SK-MEL-5 (cell line): ENCODE measurements around the gene PPA2. TPM values are rescaled to one million over a fixed set of nuclear protein-coding genes. Genes with fewer than 3 reads are reported as not detected.

Experiments
- DNase-seq: peaks from one replicate; pipeline ENCODE4 v3.0.0-alpha.2; 2016; ENCODE audit warnings: low read depth, low spot score
- in situ Hi-C: cut with HindIII; loops from 2 replicates; pipeline ENCODE4 v1.10.0; 2016; ENCODE audit warnings: low sequenced_read_pairs, high pct_unique_total_duplicates, low pct_unique_long_range_greater_than_20kb
- small RNA-seq, 2 experiments: library from RNA; depleted of rRNA; stranded (forward); fragments of <200 nt; gene quantifications; one replicate each; pipeline ENCODE3, GENCODE V24; 2014
- total RNA-seq: library from RNA; depleted of rRNA; stranded (reverse); fragments of >200 nt; shearing (Covaris generic); gene quantifications from 2 replicates; pipeline ENCODE4 v1.2.3, GENCODE V29; 2014; rRNA removed

The PPA2 gene
- total RNA-seq, 1 experiment from 2014 or later = 123 TPM

DNA sequence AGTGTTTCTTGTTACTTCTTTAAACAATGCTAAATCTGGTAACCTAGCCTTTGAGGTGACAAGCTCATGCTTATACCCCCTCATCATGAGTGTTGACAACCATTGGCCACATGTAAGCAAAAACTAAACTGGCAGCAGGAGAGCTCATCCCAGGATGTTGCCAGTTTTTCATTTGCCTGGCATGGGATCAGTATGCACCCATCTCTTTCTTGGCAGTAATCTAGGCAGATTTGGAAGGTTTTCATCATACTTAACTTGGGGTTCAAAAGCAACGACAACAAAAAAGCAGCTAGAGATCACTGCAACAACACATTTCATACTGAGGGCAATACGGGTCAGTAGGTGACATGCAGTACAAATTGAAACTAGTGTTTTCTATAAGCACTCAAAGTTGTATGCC, 122.0 kb downstream of the PPA2 start:
- in situ Hi-C loops = no loop called here
- DNase-seq = no peak

DNA sequence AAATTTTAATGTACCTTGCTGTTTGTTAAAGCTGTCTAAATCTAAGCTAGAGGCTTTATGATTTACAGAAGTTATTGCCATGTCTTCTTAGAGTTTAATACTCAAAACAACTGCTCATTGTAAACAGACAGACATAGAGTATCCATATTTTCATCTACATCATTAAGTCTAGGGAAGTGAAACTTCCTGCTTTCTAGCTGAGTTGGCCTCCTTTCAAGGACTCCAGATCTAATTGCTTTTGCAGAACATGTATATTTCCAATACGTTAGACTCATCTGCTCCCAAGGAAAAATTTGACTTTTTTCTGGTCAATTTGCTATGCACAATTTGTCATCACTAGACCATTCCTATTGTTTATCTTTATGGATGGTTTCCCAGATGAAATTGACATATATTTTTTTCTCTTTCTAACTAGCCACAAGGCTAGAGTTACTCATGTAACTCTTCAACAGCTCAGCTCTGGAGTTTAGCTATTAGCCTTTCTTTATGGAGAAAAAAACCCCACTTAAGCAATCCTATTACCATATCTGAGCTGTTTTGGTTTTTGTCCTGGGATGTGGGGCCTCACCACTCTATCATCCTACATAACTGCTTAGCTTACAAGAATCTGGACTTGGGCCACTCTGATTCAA, 122.9 kb downstream of the PPA2 start:
- no peak for DNase-seq
- in situ Hi-C loops = no loop called here

DNA sequence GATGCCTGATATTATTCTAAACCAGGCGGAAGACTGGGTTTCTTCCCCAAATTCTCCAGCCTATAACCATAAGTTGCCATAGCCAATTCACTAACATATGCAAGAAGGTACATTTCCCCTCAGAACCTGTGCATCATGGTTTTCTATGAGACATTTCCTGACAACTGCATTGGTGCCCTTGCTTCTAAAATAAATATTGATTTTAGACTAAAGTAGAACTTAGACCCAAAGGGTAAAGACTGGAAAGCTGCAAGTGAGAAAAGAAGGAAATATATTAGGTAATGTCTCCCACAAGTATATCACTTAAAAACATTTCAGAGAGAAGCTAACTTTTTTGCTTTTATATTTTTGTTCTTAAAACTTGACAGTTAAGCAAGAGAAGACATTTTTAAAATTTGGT, 125.1 kb downstream of the PPA2 start:
- in situ Hi-C loops = no loop called here
- DNase-seq = no peak

DNA sequence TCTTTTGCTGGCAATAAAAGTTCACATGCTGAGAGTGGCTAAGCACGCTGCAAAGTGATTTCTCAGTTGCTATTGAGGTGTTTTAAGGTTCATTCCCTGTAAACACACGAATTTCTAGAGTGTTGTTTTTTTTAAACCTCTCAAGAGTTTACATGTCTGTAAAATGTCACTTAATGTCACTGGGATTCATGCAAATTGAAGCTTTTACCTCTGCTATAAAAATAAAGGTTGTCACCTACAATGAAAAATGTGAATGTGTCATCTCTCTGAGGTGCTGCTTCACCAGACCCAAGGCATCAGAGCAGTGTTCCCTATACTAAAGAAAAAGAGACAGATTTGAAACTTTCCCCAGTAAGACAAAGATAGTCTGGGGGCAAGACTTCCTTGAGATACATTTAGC, 127.0 kb downstream of the PPA2 start:
- no peak for DNase-seq
- in situ Hi-C loops = no loop called here

DNA sequence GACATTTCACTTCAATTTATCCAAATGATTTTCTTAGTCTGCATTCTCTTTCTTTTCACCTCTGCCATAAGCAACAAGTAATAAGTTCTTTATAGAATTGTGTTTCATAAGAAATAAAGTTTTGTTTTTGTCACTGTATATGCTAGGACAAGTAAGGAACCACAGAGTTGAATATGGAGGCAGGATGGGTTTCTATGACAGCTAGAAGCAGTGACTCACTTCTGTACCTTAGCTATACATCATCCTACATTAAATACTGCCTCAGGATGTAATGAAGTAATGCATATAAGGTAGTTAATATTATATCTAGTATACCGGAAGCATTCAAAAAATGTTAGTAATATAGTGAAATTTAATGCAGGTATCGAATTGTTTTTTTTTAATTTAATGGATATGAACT, 128.0 kb downstream of the PPA2 start:
- DNase-seq = no peak
- in situ Hi-C loops = no loop called here

DNA sequence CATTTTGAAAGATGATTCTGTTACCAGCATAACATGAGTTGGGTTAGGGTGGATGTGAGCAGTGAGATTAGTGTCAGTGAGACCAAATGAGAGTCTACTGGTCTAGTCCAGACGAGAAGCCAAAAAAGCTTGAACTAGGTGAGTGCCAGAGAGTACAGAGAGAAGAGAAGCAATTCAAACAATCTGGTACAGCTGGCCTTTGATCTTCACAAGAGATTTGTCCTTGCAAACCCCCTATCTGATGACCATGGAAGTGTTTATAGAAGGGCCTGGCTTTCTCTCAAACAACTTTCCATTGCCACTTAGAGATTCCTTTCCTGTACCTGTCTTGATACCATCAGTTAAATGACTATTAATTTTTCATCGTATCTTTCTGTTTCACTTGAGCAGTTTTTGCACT, 128.5 kb downstream of the PPA2 start:
- DNase-seq = no peak
- in situ Hi-C loops = no loop called here

DNA sequence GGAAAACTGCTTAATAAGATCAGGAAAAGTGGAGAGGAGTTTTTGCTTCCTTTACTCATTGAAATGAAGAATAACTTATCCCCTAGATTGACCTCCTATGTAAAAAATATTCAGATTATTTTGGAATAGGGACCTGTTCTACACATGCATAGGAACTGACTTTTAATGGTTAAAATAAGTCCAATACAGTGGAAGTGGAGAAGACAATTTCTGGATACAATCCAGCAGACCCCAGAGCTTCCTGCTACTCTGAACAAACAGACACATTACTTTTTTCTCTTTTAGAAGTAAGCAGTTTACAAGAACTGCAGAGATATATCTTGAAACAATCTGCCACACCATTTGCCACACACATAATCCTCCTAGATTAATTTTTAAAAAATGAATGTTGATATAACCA, 129.7 kb downstream of the PPA2 start:
- DNase-seq = no peak
- in situ Hi-C loops = no loop called here

DNA sequence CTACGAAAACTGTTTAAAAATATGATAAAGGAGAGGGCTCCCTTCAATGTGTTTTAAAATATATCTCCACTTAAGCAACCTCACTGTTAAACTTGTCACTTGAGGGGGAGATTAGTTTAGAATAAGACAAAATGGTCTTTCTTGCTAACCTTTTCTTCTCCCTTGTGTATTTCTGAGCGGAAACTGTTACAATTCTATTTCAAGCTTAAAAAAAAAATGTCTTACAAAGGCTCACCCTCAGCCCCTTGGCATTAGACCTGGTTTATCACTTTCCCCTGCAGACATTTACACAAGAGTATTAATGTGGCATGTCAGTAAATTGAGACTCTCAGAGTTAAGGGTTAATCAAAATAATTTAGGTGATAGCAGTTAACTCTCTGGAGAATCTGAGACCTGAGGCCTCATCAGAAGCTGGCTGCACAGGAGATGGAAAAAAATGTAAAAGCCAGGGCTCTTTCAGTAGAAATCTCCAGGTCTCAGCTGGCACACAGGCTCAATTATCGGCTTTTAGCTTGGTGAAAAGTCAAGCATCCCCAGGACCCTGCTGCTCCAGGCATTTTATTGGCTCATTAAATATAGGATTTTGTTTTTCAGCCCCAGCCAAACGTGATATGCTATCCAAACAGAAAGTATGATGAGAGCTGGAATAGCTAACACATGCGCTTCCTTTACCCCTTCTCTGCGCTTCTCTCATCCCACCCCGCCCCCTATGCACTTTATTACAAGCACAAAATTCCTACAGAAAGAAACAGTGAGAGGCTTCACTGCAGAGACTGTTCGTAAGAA, 130.5 kb downstream of the PPA2 start:
- DNase-seq = no peak
- in situ Hi-C loops = no loop called here

DNA sequence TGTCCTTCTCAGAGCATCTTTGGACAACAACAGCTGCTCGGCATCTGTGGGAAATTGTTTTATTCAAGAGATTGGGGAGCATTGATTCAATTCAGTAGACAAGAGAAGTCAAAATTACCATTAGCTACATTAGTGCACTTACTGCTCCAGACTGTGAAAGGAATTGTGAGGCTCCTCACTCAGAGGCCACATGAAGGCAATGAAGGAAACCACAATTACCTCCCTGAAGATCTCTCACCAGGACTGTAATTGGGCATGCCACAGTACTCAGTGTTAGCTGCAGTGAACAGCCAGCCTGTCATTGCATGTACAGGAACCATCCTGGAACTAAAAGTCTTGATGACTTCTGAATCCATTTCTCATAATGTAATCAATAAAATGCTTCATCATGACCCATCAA, 144.8 kb downstream of the PPA2 start:
- DNase-seq = no peak
- in situ Hi-C loops = no loop called here

DNA sequence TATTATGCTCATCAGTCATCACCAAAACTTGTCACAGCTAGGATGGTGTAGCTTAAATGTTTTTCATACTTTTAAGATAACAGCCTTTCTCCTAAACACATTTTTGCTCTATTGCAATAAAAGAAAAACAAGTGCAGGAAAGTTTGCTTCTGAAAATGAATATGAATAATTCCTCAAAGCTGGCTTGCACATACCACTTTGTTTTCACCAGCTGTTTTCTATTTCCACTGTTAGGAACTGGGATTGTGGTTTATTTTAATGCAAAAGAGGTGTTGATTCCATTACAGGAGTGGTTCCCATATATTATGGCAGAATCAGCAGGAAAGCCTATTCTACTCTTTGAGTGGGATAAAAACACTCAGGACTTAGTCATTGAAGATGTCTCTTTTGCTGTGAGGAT, 145.9 kb downstream of the PPA2 start:
- in situ Hi-C loops = no loop called here
- no peak for DNase-seq

DNA sequence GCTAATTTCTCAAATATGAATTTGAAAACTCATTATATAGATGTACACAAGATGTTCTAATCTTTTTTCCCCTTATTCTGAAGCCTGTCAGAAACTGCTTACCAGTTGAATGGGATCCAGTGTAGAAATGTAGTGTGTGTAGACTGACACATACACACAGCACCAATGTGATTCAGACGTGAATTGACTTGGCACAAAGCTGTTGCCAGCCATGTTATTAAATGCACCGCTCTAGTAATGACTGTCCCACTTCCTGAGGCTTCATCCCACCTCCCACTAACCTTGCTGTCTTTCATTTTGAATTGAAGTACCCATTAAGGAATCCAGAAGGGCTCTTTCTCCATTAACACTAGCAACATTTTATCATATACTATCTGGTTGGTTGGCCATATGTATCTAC, 146.6 kb downstream of the PPA2 start:
- no peak for DNase-seq
- in situ Hi-C loops = no loop called here

Small RNA genes within 50 kb of the gene (small RNA-seq; reads per million reads assigned to genes)
- 0 reads per million in 2 experiments for gene RNU6-553P

Other genes with a start within 250 kb of the PPA2 start
- not detected in 2 replicates for gene ARHGEF38, start 78.6 kb upstream of the PPA2 start, total RNA-seq
- 15.2 and 23.2 TPM in 2 replicates for gene INTS12, start 234.6 kb upstream of the PPA2 start, total RNA-seq
- 11.5 and 12.2 TPM in 2 replicates for gene GSTCD, start 234.7 kb upstream of the PPA2 start, total RNA-seq